ENCODE results near the gene ZNF644.

Gene ZNF644

DNA sequence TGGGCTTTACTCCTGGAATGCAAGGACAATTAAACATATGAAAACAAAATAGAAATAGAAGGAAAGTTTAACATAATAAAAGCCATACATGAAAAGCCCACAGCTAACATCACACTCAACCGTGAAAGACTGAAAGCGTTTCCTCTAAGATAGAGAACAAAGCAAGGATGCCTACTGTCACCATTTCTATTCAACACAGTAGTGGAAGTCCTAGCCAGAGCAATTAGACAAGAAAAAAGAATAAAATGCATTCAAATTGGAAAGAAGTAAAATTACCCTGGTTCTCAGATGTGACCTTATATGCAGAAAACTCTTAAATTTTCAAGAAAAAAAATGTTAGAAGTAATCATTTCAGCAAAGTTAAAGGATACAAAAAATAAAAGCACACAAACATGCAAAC is 34.0 kb downstream of the ZNF644 start:
- TF ChIP-seq ZFX (IDR thresholded peaks at IDR 0.05; ENCODE audit: borderline replicate concordance) = no peak
- TF ChIP-seq, protein P1, sequence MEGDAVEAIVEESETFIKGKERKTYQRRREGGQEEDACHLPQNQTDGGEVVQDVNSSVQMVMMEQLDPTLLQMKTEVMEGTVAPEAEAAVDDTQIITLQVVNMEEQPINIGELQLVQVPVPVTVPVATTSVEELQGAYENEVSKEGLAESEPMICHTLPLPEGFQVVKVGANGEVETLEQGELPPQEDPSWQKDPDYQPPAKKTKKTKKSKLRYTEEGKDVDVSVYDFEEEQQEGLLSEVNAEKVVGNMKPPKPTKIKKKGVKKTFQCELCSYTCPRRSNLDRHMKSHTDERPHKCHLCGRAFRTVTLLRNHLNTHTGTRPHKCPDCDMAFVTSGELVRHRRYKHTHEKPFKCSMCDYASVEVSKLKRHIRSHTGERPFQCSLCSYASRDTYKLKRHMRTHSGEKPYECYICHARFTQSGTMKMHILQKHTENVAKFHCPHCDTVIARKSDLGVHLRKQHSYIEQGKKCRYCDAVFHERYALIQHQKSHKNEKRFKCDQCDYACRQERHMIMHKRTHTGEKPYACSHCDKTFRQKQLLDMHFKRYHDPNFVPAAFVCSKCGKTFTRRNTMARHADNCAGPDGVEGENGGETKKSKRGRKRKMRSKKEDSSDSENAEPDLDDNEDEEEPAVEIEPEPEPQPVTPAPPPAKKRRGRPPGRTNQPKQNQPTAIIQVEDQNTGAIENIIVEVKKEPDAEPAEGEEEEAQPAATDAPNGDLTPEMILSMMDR (IDR thresholded peaks at IDR 0.05) = no peak

DNA sequence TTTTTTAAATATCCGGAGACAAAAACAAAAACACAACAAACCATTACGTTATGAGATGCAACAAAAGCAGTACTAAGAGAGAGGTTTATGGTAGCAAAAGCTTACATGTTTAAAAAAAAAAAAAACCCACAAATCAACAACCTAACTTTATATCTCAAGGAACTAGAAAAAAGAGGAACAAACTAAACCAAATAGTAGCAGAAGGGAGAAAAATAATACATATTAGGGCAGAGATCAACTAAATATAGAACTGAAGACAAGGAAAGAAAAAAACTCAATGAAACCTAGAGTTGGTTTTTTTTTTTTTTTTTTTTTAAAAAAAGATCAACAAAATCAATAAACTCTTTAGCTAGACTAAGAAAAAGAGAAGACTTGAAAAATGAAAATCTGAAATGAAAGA is 34.9 kb downstream of the ZNF644 start:
- H3K27ac ChIP-seq = no peak overlapping the region
- no peak for TF ChIP-seq ZFX (IDR thresholded peaks at IDR 0.05; ENCODE audit: borderline replicate concordance)
- TF ChIP-seq, protein P1 (IDR thresholded peaks at IDR 0.05) = no peak

More for the DNA sequence above, 34.0 kb downstream of the ZNF644 start:
- no peak overlapping the region for H3K27ac ChIP-seq

DNA sequence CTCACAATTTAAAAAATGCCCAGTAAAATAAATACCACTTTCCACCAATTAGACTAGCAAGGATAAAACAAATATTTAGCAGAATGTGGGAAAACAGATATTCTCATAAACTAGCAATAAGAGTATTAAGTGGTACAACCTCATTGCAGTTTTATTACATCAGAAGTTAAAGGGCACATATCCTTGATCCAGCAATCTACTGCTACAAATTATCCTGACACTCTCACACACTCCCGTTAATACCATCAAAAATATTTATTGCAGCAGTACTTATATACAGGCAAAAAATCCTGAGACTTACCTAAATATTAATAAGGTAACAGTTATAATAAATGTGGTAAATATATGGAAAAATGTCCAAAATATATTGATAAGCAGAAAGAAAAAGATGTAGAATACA is 44.3 kb downstream of the ZNF644 start:
- TF ChIP-seq ZFX (IDR thresholded peaks at IDR 0.05; ENCODE audit: borderline replicate concordance) = no peak
- TF ChIP-seq, protein P1 (IDR thresholded peaks at IDR 0.05) = no peak
- H3K27ac ChIP-seq = no peak overlapping the region

DNA sequence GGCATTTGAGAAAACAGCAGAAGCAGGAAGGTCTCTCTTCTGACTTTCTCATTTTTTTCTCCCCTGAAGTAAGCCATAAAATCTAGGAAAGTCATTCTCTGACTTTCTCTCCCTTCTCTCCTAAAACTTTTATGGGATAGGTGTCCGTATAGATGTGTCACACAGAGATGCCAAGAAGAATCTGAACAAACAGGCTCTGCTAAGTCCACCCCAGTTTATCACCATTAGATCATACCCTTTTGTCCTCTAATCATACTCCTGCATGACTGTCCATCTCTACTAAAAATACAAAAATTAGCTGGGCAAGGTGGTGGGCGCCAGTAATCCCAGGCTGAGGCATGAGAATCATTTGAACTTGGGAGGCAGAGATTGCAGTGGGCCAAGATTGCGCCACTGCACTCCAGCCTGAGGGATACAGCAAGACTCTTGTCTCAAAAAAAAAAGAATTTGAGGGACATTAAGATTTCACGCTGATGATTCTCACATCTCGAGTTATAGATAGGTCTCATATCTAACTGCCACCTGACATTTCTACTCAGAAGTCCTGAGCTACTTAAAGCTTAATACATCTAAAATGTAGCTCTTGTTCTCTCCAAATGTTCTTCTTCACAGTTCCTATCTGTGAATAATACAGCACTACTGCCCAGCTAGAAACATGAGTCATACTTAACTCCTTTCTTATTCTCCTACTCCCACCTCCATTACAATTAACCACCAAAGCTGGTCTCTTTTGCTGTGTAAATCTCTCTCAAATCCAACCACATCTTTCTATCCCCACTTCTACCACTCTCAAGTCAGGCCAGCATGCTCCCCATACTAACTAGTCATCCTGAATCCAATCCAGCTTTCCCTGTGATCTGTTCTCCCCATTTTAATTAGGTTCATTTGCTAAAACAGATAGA is 47.7 kb downstream of the ZNF644 start:
- H3K27ac ChIP-seq = no peak overlapping the region
- TF ChIP-seq, protein P1 (IDR thresholded peaks at IDR 0.05) = no peak
- TF ChIP-seq ZFX (IDR thresholded peaks at IDR 0.05; ENCODE audit: borderline replicate concordance) = no peak

DNA sequence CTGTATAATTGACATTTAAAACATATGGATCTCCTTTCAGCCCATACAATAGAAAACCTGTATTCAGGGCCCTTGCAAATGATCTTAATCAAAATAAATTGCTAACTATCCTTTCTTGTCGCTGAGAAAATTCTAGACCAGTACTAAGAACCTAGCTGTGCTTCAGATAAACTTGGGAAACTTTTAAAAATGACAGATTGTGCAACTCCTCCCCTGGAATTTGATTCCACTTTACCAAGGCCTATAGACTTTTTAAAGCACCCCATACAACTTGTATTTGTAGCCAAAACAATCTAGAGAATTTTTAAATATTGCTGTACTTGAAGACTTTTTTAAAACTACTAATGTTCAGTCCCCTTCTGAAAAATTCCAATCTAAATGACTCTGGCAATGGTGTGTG is 51.6 kb downstream of the ZNF644 start:
- TF ChIP-seq ZFX (IDR thresholded peaks at IDR 0.05; ENCODE audit: borderline replicate concordance) = no peak
- TF ChIP-seq, protein P1 (IDR thresholded peaks at IDR 0.05) = no peak
- no peak overlapping the region for H3K27ac ChIP-seq

DNA sequence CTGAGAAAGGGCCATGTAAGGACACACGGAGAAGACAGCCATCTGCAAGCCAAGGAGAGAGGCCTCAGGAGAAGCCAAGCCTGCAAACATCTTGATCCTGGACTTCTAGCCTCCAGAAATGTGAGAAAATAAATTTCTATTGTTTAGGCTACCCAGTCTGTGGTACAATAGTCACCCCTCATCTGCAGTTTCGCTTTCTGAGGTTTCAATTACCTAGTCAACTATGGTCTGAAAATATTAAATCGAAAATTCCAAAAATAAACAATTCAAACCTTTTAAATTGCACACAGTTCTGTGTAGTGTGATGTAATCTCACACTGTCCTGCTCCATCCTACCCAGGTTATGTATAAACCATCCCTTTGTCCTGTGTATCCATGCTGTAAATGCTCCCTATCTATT is 52.6 kb downstream of the ZNF644 start:
- TF ChIP-seq ZFX (IDR thresholded peaks at IDR 0.05; ENCODE audit: borderline replicate concordance) = no peak
- TF ChIP-seq, protein P1 (IDR thresholded peaks at IDR 0.05) = no peak
- H3K27ac ChIP-seq = no peak overlapping the region

DNA sequence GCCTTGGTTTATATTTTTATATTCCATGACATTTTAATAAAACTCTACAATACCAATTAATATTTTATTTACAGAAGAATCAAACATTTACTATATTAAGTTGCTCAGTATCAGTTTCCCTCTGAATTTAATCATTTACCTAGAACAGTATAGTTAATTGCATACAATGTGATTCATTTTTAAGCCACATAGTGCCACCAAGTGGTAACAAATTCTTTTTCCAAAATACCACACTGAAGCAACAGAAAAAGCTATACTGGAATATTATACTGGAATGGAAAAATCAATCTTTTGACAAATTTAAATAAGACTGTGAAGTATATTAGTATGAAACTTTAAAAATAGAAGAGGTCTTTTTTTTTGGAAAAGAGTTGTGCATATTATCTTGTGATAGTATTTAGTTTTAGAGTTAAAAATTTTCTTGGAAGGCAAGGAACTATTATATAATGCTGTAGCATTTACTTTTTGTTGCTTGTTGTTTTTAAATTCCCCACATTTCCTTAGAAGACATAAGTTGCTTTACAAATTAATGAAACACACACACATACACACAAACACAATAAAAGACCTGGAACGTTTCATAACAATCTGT is 57.3 kb downstream of the ZNF644 start:
- no peak for TF ChIP-seq ZFX (IDR thresholded peaks at IDR 0.05; ENCODE audit: borderline replicate concordance)
- TF ChIP-seq, protein P1 (IDR thresholded peaks at IDR 0.05) = peak; percentile 73

More for the DNA sequence above, 57.3 kb downstream of the ZNF644 start:
- no peak overlapping the region for H3K27ac ChIP-seq

Measured in 22Rv1 (cell line).